ENCODE results near the gene MRPS34. TPM values are rescaled to one million over a fixed set of nuclear protein-coding genes. Genes with fewer than 3 reads are reported as not detected.

MRPS34 gene
- total and polyA plus RNA-seq, 9 of the 15 experiments (the other 6 are each of a cell fraction or from before 2014, with no cell fraction given): 5.2 to 334 (median 92.8) TPM

DNA sequence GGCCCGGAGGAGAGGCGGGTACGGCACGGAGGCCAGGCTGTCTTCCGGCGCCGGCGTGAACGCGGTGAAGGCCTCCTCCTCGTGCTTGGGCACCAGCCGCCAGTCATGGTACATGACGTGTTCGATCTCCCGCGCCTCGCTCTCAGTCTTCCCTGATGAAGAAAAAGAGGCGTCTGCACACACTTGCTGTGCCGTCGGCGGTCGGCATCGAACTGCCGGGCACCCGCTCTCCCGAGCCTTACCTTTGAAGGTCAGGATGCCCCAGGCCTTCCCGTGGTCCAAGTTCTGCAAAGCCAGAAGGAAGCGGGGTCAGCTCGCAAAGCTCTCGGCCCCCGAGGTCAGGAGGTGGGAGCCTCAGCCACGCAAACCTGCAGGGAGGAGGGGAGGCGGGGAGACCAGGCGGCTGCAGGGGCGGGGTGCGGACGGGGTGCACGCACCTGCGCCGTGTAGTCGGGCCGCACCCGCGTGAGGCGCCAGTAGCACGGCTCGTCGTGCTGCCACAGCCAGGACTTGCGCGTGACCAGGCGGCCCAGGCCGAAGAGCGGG is 499 bp downstream of the MRPS34 start, which contains the start of gene EME2 (continued):
- TF ChIP-seq, protein P1, sequence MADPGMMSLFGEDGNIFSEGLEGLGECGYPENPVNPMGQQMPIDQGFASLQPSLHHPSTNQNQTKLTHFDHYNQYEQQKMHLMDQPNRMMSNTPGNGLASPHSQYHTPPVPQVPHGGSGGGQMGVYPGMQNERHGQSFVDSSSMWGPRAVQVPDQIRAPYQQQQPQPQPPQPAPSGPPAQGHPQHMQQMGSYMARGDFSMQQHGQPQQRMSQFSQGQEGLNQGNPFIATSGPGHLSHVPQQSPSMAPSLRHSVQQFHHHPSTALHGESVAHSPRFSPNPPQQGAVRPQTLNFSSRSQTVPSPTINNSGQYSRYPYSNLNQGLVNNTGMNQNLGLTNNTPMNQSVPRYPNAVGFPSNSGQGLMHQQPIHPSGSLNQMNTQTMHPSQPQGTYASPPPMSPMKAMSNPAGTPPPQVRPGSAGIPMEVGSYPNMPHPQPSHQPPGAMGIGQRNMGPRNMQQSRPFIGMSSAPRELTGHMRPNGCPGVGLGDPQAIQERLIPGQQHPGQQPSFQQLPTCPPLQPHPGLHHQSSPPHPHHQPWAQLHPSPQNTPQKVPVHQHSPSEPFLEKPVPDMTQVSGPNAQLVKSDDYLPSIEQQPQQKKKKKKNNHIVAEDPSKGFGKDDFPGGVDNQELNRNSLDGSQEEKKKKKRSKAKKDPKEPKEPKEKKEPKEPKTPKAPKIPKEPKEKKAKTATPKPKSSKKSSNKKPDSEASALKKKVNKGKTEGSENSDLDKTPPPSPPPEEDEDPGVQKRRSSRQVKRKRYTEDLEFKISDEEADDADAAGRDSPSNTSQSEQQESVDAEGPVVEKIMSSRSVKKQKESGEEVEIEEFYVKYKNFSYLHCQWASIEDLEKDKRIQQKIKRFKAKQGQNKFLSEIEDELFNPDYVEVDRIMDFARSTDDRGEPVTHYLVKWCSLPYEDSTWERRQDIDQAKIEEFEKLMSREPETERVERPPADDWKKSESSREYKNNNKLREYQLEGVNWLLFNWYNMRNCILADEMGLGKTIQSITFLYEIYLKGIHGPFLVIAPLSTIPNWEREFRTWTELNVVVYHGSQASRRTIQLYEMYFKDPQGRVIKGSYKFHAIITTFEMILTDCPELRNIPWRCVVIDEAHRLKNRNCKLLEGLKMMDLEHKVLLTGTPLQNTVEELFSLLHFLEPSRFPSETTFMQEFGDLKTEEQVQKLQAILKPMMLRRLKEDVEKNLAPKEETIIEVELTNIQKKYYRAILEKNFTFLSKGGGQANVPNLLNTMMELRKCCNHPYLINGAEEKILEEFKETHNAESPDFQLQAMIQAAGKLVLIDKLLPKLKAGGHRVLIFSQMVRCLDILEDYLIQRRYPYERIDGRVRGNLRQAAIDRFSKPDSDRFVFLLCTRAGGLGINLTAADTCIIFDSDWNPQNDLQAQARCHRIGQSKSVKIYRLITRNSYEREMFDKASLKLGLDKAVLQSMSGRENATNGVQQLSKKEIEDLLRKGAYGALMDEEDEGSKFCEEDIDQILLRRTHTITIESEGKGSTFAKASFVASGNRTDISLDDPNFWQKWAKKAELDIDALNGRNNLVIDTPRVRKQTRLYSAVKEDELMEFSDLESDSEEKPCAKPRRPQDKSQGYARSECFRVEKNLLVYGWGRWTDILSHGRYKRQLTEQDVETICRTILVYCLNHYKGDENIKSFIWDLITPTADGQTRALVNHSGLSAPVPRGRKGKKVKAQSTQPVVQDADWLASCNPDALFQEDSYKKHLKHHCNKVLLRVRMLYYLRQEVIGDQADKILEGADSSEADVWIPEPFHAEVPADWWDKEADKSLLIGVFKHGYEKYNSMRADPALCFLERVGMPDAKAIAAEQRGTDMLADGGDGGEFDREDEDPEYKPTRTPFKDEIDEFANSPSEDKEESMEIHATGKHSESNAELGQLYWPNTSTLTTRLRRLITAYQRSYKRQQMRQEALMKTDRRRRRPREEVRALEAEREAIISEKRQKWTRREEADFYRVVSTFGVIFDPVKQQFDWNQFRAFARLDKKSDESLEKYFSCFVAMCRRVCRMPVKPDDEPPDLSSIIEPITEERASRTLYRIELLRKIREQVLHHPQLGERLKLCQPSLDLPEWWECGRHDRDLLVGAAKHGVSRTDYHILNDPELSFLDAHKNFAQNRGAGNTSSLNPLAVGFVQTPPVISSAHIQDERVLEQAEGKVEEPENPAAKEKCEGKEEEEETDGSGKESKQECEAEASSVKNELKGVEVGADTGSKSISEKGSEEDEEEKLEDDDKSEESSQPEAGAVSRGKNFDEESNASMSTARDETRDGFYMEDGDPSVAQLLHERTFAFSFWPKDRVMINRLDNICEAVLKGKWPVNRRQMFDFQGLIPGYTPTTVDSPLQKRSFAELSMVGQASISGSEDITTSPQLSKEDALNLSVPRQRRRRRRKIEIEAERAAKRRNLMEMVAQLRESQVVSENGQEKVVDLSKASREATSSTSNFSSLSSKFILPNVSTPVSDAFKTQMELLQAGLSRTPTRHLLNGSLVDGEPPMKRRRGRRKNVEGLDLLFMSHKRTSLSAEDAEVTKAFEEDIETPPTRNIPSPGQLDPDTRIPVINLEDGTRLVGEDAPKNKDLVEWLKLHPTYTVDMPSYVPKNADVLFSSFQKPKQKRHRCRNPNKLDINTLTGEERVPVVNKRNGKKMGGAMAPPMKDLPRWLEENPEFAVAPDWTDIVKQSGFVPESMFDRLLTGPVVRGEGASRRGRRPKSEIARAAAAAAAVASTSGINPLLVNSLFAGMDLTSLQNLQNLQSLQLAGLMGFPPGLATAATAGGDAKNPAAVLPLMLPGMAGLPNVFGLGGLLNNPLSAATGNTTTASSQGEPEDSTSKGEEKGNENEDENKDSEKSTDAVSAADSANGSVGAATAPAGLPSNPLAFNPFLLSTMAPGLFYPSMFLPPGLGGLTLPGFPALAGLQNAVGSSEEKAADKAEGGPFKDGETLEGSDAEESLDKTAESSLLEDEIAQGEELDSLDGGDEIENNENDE (IDR thresholded peaks at IDR 0.05; ENCODE audit: low read depth, low read length): no peak
- TF ChIP-seq SPI1 (IDR thresholded peaks at IDR 0.05; ENCODE audit: borderline replicate concordance, low read depth, low read length) (no peak), XRCC5 (IDR thresholded peaks at IDR 0.05; ENCODE audit: low read depth, low read length) (no peak), HMGN3 (IDR thresholded peaks at IDR 0.05; ENCODE audit: borderline replicate concordance, extremely low read depth, insufficient read length, low read depth, low read length) (peak; percentile 26), NR4A1 (CRISPR knock-in tag; IDR thresholded peaks at IDR 0.05) (0 out of 2 replicates have a peak, but pooled peaks have one; percentile 18), NR4A1 (tag; IDR thresholded peaks at IDR 0.05) (no peak), ZNF24 (IDR thresholded peaks at IDR 0.05) (no peak), SAP30 (IDR thresholded peaks at IDR 0.05; ENCODE audit: borderline replicate concordance, insufficient read depth, low read depth, low read length, poor library complexity, severe bottlenecking) (peak; percentile 9), FUS (optimal IDR thresholded peaks at IDR 0.05; ENCODE audit: low read depth, low read length) (no peak), ZNF79 (CRISPR knock-in tag; IDR thresholded peaks at IDR 0.05; ENCODE audit: low read depth) (no peak), ZKSCAN1 (IDR thresholded peaks at IDR 0.05; ENCODE audit: low read depth, low read length) (no peak), ZNF77 (CRISPR knock-in tag; IDR thresholded peaks at IDR 0.05) (no peak)
- TF ChIP-seq, protein P2, sequence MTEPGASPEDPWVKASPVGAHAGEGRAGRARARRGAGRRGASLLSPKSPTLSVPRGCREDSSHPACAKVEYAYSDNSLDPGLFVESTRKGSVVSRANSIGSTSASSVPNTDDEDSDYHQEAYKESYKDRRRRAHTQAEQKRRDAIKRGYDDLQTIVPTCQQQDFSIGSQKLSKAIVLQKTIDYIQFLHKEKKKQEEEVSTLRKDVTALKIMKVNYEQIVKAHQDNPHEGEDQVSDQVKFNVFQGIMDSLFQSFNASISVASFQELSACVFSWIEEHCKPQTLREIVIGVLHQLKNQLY (CRISPR knock-in tag; conservative IDR thresholded peaks at IDR 0.05): 0 out of 4 replicates have a peak, but pooled peaks of 1 of the 2 experiments have one; percentile 16
- TF ChIP-seq, protein P3, sequence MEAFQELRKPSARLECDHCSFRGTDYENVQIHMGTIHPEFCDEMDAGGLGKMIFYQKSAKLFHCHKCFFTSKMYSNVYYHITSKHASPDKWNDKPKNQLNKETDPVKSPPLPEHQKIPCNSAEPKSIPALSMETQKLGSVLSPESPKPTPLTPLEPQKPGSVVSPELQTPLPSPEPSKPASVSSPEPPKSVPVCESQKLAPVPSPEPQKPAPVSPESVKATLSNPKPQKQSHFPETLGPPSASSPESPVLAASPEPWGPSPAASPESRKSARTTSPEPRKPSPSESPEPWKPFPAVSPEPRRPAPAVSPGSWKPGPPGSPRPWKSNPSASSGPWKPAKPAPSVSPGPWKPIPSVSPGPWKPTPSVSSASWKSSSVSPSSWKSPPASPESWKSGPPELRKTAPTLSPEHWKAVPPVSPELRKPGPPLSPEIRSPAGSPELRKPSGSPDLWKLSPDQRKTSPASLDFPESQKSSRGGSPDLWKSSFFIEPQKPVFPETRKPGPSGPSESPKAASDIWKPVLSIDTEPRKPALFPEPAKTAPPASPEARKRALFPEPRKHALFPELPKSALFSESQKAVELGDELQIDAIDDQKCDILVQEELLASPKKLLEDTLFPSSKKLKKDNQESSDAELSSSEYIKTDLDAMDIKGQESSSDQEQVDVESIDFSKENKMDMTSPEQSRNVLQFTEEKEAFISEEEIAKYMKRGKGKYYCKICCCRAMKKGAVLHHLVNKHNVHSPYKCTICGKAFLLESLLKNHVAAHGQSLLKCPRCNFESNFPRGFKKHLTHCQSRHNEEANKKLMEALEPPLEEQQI (IDR thresholded peaks at IDR 0.05): no peak
